Subcutaneous adipose tissue (tissue), 4 donors: ENCODE data around the gene SLC29A3. TPM values are rescaled to one million over a fixed set of nuclear protein-coding genes. Genes with fewer than 3 reads are reported as not detected.

ENCODE experiments used
- total RNA-seq, 4 donors: library from RNA; depleted of rRNA; stranded (reverse); fragments of >200 nt; gene quantifications; one replicate each; pipeline ENCODE4 v1.1.0, GENCODE V29; 2016
- TF ChIP-seq, protein P1 (sequence below): fragments of 450-650 bp; IDR thresholded peaks from one replicate; pipeline ENCODE4 v1.5.1; 2016; ENCODE audit warnings: low read depth, mild to moderate bottlenecking, control low read depth, antibody characterized with exemption, moderate library complexity

The SLC29A3 gene
- total RNA-seq, 4 donors from 2014 or later, result 2.6 to 25.8 (median 4.2) TPM

DNA sequence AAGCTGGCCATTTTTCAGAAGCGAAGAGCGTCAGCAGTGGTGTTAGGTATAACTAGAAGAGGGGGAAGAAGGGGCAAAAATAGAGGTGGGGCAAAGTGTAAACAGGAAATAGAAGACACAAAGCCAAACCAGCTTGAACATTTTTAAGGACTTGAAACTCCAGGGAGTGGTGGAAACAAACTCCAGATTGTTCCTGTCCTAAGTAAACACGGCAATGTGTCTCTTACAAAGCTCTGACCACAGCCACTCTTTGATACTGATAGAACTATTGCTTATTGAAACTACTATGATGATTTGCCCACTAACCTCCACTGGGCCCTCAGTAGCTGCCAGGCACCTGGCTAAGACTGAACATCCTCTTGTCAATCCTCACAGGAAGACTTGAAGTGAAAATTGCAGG is 56.9 kb downstream of the SLC29A3 start:
- TF ChIP-seq, protein P1, sequence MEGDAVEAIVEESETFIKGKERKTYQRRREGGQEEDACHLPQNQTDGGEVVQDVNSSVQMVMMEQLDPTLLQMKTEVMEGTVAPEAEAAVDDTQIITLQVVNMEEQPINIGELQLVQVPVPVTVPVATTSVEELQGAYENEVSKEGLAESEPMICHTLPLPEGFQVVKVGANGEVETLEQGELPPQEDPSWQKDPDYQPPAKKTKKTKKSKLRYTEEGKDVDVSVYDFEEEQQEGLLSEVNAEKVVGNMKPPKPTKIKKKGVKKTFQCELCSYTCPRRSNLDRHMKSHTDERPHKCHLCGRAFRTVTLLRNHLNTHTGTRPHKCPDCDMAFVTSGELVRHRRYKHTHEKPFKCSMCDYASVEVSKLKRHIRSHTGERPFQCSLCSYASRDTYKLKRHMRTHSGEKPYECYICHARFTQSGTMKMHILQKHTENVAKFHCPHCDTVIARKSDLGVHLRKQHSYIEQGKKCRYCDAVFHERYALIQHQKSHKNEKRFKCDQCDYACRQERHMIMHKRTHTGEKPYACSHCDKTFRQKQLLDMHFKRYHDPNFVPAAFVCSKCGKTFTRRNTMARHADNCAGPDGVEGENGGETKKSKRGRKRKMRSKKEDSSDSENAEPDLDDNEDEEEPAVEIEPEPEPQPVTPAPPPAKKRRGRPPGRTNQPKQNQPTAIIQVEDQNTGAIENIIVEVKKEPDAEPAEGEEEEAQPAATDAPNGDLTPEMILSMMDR, result no peak

DNA sequence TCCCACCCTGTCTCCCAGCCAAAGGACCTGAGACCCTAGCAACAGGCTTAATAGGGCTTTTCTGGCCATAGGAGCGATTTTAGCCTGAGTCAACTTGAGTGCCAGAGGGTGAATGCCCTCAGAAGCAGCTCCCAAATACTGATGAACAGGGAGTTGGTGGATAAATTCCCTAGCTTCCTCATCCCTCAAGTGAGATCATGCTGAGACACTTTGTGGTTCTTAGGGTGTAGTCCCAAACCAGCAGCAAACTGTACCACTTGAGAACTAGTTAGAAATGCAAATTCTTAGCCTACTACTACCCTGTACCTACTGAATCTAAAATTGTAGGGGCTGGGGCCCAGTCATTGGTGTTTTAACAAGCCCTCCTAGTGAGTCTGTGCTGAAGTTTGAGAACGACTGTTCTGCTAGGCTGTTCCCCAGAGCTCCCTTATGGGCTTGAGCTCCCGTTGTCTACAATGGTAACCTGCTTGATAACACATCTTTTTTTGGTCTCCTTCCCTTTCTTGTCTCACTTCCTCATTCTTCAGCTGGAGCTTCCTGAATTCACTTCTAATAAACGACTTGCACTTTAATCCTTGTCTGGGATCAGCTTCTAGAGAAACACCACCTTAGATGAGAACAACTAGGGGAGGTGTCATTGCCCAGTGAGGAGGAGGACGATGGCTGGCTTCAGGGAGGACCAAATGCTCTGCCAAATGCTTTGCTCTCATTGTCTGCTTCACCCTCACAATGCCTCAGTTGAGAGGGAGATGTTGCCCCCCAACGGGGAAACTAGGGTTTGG is 59.5 kb downstream of the SLC29A3 start:
- TF ChIP-seq, protein P1, result no peak

DNA sequence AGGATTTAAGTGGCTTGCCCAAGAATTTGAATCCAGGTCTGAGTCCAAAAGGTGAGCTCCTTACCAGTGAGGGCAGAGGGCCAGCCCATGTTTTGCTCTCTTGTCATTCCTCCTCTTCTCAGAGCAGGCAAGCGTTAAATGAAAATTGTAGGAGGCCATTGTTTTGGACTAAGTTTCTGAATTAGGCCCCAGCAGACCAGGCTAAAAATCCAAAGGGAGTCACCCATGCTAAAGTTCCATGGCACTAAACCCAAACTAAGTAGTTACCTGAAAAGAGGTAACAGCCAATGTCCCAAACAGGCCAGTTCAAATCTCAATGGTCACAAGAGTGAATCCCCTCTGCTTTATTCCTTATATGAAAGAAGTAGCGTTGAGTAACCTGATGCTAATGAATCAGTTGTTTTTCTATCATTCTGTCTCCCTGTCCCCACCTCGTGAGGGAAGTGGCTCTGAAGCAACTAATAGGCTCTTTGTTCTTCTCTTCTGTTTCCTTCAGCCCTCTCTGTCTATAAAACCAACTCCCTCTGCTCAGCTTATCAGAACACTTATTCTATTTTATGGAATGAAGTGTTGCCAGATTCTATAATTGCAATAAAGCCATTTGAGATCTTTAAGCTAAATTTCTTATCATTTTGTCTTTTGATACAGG is 60.2 kb downstream of the SLC29A3 start:
- TF ChIP-seq, protein P1, result no peak

DNA sequence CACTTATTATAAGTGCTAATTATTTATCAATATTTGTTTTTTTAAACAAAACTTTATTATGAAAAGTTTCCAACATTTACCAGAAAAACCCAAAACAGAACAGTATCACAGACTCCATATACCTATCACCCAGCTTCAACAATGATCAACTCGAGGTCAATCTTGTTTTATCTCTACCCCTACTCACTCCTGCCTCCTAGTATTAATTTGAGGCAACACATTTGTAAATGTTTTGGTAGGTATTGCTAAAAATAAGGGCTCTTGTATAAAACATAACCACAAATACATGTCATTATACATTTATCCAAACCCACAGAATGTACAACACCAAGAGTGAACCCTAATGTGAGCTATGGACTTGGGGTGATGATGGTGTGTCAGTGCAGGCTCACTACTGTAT is 61.8 kb downstream of the SLC29A3 start:
- TF ChIP-seq, protein P1, result no peak

DNA sequence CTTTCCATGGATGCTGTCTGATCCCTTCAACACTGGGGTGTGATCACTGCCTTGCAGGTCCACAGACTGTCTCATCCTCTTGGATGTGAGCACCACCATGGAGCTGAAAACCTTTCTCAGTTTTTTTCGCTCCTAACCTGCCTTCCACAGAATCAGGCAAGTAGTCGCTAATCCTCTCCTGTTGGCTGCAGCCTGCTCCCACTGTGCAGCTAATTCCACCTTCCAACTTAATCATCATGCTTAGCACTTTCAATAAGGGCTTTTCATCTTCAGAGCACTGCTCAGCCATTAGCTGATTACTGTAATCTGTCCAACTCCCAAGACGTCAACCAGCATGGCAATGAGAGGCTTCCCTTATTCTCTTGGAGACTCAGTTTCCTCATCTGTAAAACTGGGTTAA is 62.6 kb downstream of the SLC29A3 start:
- TF ChIP-seq, protein P1, result no peak

DNA sequence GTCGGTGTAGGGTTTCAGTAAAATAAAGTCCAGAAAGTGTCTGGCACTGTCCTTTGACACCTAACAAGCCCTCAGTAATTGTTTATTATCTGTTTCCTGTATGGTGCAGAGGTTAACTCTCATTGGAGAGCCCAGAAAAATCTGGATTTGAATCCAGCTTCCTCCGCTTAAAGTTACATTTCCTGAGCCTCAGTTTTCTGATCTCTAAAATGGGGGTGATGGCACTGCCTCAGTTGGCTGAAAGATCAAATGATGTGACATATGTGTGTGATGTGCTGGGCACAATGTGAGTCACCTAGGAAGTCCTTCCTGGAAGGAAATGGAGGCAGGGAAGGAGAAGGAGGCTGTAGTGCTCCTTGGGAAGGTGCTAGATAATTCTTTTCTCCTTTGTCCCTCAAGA is 63.0 kb downstream of the SLC29A3 start:
- TF ChIP-seq, protein P1, result no peak

DNA sequence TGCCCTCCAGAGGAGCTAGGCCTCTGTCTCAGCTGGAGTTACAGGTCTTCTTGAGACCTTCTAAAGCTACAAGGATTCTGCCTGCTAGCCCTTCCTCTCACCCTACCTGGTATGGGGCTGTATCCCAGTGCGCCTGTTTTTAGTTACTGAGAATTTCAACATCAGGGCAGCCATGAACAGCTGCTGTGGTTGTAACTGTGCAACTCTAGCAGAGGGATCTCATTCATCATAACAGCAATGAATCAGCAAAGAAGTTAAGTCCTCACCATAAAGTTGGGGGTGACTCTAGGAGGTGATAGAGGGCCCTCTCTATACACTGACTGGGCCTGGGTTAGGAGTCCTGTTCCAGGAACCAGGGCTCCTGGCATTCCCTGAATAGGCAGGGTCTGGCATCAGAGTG is 63.7 kb downstream of the SLC29A3 start:
- TF ChIP-seq, protein P1, result no peak
